ENCODE data around the gene RAMP2.
"Not testable (repeated sequence)": the region's sequence is repeated elsewhere in the genome, so short reads cannot be mapped to it uniquely, and the experiment has no call there.

RAMP2 gene, protein sequence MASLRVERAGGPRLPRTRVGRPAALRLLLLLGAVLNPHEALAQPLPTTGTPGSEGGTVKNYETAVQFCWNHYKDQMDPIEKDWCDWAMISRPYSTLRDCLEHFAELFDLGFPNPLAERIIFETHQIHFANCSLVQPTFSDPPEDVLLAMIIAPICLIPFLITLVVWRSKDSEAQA

DNA sequence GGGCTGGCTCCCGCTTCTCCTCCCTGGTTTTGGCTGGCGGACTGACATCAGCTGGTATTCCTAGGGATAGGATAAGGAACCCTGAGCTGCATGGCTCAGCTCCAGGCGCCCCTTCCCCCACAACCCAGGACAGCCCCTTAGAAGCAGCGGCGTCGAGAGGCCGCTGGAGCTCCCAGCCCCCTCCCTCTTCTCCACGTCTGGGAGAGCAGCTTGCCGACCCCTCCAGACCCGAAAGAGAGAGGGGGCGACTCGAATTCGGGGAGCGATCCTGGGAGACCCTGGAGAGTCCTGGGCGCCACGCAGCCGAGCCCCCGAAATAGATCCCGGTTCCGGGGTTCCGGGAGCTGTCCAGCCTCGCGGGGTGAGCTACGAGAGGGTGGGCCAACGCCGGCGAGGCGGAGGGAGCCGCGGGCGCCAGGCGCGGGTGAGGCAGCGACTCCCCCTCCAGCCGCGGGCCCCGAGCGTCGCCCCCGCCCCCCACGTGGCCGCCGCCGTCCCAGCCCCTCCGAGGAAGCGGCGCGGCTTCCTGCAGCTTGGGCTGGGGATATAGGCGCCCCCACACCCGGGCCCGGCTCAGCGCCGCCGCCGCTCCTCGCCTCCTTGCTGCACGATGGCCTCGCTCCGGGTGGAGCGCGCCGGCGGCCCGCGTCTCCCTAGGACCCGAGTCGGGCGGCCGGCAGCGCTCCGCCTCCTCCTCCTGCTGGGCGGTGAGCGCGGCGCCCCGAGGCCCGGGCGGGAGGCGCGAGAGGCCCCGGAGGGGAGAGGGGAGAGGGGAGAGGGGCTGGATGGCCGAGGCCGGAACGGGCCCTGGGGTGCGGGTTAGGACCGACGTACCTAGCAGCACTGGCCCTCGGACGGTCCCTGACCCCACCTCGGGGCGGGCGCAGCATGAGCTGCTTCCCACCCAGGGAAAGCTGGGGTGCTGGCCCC is at the start of gene RAMP2:
RAMP2 (plus strand) TSS at position 576 of the 930 bp plus-strand sequence; CDS start at position 611, 35 bp downstream.
- peak; percentile 56 for DNase-seq (ENCODE audit: low spot score)

- peak; percentile 68 for DNase-seq (ENCODE audit: low spot score)
Observed at GRCh38 chr17:42720996-42721583, 39.9 kb upstream of the RAMP2 start.

DNA sequence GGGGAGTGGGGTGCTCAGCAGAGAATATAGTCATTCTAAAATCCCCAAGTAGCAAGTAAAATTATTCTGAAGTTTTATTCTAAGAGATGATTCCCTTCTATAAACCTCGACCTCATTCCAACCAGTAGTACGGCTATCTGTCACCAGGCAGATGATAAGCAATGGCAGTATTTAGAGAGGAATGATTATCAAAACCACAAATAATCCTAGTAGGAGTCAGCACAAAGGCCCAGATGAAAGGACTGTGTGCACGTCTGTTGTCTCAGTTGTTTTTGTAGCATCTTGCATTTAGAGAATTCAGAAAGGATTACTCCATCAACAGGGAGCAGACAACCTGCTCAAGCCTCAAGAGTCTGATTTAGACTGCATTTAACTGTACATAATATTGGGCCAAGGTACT is 37.4 kb upstream of the RAMP2 start:
- no peak for DNase-seq (ENCODE audit: low spot score)

GRCh38 chr17:42725143-42725542 is 35.9 kb upstream of the RAMP2 start:
- DNase-seq (ENCODE audit: low spot score) = no peak

DNA sequence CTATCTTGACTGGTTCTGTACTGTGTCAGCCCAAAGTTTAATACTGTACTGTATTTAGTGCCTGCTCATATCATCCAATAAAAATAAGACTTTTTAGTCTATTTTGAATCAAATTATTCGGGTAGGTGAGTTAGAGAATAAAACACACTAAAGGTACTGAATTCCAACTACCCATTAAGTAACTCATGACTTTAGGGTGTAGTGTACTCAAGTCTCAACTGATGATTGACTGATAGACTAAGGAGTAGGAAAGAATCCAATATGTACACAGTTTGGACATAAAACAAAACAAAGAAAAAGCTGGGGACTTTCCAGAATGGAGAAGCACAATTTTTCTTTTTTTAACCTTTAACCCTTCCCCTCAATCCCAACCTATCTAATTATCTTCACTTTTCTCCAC is 20.3 kb upstream of the RAMP2 start:
- no peak for DNase-seq (ENCODE audit: low spot score)

GRCh38 chr17:42742916-42743315 is 18.1 kb upstream of the RAMP2 start:
- not testable (repeated sequence) for DNase-seq (ENCODE audit: low spot score)

- no peak for DNase-seq (ENCODE audit: low spot score)
Observed at GRCh38 chr17:42743595-42744282, 17.3 kb upstream of the RAMP2 start.

GRCh38 chr17:42744283-42744805 is 16.7 kb upstream of the RAMP2 start:
- peak; percentile 75 for DNase-seq (ENCODE audit: low spot score)

- peak; percentile 99 for DNase-seq (ENCODE audit: low spot score)
Observed at GRCh38 chr17:42744806-42745617, 16.0 kb upstream of the RAMP2 start, which contains the start of gene EZH1. EZH1 (minus strand) TSS chr17:42745040; CDS start chr17:42728941, 16,099 bp downstream.

DNA sequence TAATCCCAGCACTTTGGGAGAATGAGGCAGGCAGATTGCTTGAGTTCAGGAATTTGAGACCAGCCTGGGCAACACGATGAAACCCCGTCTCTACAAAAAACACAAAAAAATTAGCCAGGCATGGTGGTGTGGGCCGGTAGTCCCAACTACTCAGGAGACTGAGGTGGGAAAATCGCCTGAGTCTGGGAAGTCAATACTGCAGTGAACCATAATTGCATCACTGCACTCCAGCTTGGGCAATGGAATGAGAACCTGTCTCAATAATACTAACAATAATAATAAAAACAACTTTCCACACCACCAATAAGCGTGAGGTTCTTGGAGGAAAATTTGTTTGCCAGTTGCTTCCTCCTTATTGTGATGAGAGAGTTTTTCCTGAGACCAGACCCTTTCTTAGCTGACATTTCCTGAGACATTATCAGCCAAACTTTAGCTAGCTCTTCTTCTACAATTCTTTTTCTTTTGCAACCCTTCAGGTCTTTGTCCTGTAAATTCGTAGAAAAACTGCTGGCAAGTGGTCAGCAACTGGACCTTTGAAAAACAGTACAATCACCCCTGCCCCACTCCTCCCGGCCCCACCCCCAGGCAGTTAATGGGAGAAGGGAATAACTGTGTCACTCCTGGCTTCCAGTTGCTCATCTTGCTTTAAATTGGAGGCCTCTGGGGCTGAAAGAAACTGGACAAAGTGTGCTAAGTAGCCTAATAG is 12.7 kb upstream of the RAMP2 start:
- DNase-seq (ENCODE audit: low spot score) = no peak

DNA sequence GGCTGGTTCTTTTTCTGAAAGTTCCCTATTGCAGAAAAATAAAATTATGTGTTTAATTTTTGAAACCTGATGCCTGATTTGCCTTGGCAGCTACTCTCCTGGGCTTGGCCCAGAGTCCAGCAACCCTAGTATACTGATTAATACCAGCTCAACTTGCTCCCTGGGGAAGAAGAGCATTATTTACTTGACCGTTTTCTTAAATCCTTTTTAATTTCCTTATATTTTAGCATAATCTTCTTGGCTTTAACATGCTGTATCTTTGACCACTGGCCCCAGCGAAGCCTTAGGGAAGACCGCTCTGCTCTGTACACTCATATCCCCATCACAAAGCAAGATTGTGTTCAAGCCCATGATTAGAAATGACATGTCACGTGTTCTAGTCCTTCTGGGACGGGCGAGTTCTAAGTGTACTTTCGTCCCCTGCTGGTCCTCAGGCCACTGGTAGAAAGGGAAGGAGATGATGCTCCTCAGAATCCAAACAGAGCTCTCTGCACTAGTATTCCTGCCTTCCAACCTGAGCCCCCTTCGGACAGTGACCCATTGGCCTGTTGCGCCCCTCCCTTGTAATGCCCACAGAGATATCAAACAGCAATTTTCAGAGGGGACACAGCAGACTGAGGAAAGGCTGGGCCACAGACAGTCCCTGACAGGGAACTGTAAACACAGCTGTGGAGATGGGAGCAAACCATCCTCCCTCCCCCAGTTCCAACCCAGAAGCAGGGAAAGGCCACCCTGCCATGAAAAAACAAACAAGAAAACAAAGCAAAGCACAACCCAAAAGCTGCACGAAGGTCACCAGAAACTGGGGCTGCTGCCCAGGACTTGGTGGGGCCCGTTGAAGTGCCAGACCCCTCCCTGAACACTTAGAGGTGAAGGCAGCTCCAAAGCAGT is 11.9 kb upstream of the RAMP2 start:
- DNase-seq (ENCODE audit: low spot score) = no peak

DNA sequence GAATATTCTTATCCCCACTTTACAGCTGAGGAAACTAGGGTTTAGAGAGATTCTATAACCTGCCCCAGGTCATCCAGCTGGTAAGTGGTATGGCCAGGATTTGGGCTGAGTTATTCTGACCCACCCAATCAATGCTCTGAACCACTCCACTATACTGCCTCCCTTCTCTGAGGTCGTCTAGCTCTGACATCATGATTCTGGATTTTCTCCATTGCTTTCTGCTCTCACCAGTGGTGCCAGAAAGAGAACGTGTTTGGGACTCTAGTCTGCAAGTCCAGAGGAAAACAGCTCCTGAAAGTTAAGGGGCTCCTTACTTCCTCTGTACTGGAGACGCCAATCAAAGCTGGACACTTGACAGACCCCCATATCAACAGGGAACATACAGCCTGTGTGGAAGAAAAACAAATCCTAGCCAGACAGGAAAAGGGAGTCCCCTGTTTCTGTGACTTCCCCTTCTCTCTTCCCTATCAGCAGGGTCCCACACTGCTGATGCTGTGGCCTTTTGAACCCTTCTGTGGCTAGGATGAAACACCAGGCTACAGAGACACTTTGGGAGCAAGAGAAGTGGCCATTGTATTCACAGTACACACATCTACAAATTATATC is 10.2 kb upstream of the RAMP2 start:
- no peak for DNase-seq (ENCODE audit: low spot score)

DNA sequence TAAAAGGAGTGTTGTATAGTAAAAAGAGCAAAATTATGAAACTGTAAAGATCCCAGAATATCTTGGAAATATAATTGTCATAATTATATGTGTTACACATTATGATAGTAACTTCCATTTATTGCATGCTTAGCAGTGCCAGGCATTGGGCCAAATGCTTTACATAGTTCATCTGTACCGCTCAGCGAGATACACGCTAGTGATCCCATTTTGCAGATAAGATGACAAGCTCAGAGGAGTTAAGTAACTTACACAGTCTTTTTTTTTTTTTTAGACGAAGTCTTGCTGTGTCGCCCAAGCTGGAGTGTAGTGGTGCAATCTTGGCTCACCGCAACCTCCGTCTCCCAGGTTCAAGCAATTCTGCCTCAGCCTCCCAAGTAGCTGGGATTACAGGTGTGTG is 9.4 kb upstream of the RAMP2 start:
- DNase-seq (ENCODE audit: low spot score) = no peak

DNA sequence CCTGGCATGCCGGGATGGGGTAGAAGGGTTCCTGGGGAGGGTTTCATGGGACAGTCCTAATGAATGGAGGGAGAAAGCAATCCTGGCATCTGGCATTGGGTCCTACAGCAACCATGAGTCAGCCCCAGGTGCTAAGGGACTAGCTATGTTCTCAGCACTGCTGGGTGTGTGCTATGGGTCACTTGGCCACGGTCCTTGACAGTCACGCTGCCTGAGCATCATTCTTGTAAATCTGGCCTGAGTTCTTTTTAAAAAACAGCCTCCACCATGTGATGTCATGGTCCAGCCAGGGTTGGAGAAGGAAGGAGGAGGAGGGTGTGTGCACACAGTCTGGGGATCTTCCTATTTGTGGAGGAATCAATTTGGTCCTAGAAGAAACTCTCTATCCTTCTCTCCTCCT is 6.2 kb upstream of the RAMP2 start:
- DNase-seq (ENCODE audit: low spot score) = no peak

DNA sequence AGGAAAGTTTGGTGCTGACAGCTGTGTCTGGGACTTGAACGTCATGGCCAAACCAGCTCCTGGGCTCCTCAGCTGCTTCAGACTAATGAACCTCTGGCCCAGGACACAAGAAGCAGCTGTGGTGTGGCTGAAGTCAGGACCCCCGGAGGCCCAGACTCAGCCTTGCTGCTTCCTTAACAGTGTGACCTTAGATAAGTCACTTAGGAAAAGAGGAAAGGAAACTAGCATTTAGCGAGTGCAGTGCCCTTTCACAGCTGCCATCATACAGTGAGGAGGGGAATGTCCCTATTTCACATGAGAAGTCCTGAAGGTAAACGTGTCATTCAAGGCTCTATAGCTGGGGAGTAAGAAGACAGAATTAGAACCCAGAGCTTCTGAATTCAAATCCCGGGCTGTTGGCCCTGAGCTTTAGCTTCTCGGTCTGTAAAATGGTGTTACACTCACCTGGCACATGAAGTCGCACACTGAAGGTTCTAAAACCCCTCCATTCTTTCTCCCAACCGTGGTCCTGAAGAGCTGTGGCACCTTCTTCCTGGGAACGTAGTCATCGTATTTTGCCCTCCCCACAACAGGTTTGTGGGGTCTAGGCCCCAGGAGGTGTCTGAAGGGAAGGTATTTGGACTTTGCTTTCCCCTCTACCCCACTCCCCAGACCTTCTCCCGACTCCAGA is 910 bp upstream of the RAMP2 start:
- DNase-seq (ENCODE audit: low spot score) = no peak

DNA sequence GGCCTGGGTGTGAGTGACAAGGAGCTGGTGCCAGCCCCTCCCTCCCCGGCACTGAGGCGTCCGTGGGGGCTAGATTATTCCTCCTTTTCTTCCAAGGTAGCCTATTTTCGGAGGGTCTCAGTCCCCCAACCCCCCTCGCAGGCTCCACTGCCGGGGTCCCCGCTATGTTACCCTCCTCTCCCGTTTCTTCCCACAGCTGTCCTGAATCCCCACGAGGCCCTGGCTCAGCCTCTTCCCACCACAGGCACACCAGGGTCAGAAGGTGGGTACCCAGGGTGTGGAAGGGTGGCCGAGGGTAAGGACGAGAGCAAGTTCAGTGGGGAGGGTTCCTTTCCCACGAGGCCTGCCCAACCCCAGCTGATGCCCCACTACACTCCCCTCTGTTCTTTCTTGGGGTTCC is 611 bp downstream of the RAMP2 start:
- DNase-seq (ENCODE audit: low spot score) = no peak

DNA sequence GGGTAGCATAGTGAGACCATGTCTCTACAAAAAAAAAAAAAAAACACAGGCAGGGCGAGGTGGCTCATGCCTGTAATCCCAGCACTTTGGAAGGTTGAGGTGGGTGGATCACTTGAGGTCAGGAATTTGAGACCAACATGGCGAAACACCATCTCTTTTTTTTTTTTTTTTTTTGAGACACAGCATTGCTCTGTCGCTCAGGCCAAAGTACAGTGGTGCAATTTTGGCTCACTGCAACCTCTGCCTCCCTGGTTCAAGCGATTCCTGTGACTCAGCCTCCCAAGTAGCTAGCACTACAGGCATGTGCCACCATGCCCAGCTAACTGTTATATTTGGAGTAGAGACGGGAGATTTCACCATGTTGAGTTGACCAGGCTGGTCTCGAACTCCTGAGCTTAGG is 5.1 kb downstream of the RAMP2 start:
- no peak for DNase-seq (ENCODE audit: low spot score)

- no peak for DNase-seq (ENCODE audit: low spot score)
Observed at GRCh38 chr17:42767512-42767911, 6.5 kb downstream of the RAMP2 start.

DNA sequence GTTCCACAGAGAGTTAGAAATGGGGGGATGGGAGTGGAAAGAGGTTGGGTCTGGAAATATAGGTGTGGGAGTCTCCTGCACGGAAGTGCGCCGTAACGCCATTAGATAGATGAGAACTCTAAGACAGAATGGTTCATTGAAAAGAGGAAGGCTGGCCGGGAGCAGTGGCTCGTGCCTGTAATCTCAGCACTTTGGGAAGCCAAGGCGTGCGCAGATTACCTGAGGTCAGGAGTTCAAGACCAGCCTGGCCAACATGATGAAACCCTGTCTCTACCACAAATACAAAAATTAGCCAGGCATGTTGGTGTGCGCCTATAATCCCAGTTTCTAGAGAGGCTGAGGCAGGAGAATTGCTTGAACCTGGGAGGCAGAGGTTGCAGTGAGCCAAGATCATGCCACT is 7.0 kb downstream of the RAMP2 start:
- DNase-seq (ENCODE audit: low spot score) = not testable (repeated sequence)
